Mesendoderm (in vitro differentiated cells): ENCODE results near the gene GPR150.

Source experiments
- DNase-seq: peaks from one replicate; pipeline ENCODE4 v3.0.0; 2013
- H2AK5ac ChIP-seq: 2 replicates; pipeline ENCODE4 v1.6.1; 2013; ENCODE audit warnings: low read length, inconsistent platforms
- H2BK120ac ChIP-seq: 2 replicates; pipeline ENCODE4 v1.6.1; 2013; ENCODE audit warnings: low read depth, mild to moderate bottlenecking, low read length, moderate library complexity, mixed read lengths
- H2BK15ac ChIP-seq: replicated peaks from 2 replicates; pipeline ENCODE4 v1.6.1; 2013; ENCODE audit warnings: low read depth, mild to moderate bottlenecking, moderate library complexity
- H2BK5ac ChIP-seq: 2 replicates; pipeline ENCODE4 v1.6.1; 2013; ENCODE audit warnings: low read length, inconsistent platforms
- H3K18ac ChIP-seq: 2 replicates; pipeline ENCODE4 v1.6.1; 2013; ENCODE audit warnings: mild to moderate bottlenecking, low read length, mixed read lengths
- H3K23ac ChIP-seq: one replicate; pipeline ENCODE4 v1.6.1; 2013; ENCODE audit warnings: low read length
- H3K27ac ChIP-seq: 2 replicates; pipeline ENCODE4 v1.5.1; 2013; ENCODE audit warnings: low read depth, mild to moderate bottlenecking, inconsistent platforms, low read length, moderate library complexity
- H3K27me3 ChIP-seq: 2 replicates; pipeline ENCODE4 v1.6.1; 2013; ENCODE audit warnings: low read length, control low read depth, mild to moderate bottlenecking, inconsistent platforms; ENCODE audit not compliant: insufficient read depth, poor library complexity
- H3K36me3 ChIP-seq: 2 replicates; pipeline ENCODE4 v1.6.1; 2013; ENCODE audit warnings: low read length, inconsistent platforms; ENCODE audit not compliant: control insufficient read depth, insufficient read depth
- H3K4ac ChIP-seq: one replicate; pipeline ENCODE4 v1.6.1; 2013; ENCODE audit warnings: low read depth, mild to moderate bottlenecking, low read length, moderate library complexity
- H3K4me1 ChIP-seq: 2 replicates; pipeline ENCODE4 v1.6.1; 2013; ENCODE audit warnings: low read depth, low read length, inconsistent platforms; ENCODE audit not compliant: control insufficient read depth
- H3K4me2 ChIP-seq: 2 replicates; pipeline ENCODE4 v1.6.1; 2013; ENCODE audit warnings: low read length
- H3K4me3 ChIP-seq: 2 replicates; pipeline ENCODE4 v1.5.1; 2013; ENCODE audit warnings: mild to moderate bottlenecking, low read length
- H3K56ac ChIP-seq: one replicate; pipeline ENCODE4 v1.6.1; 2013; ENCODE audit warnings: low read length
- H3K79me1 ChIP-seq: 2 replicates; pipeline ENCODE4 v1.6.1; 2013; ENCODE audit warnings: low read length, inconsistent platforms
- H3K79me2 ChIP-seq: 2 replicates; pipeline ENCODE4 v1.6.1; 2013; ENCODE audit warnings: mild to moderate bottlenecking, low read length; ENCODE audit not compliant: control insufficient read depth, insufficient read depth
- H3K9ac ChIP-seq: 2 replicates; pipeline ENCODE4 v1.6.1; 2013; ENCODE audit warnings: low read length, inconsistent platforms
- H4K5ac ChIP-seq: one replicate; pipeline ENCODE4 v1.6.1; 2013; ENCODE audit warnings: low read length
- H4K8ac ChIP-seq: one replicate; pipeline ENCODE4 v1.6.1; 2013; ENCODE audit warnings: low read depth, mild to moderate bottlenecking, control low read depth, low read length, moderate library complexity
- WGBS: extraction: QIAGEN DNeasy Blood & Tissue Kit; methylation state at CpG from one replicate; pipeline ENCODE4 v1.1.7; 2013; ENCODE audit warnings: low lambda C conversion rate, missing lambda C conversion rate; ENCODE audit not compliant: insufficient coverage; ENCODE audit errors: extremely low coverage; 5-methylcytosine and 5-hydroxymethylcytosine counted together

Gene GPR150

GRCh38 chr5:95591490-95591901 lies 28.4 kb upstream of the GPR150 start:
- Histone ChIP-seq H3K27me3 (no peaks in the 10 kb centered on the region), H2BK120ac (no peak overlapping the region), H3K18ac (no peak overlapping the region), H4K5ac (no peak overlapping the region), H3K27ac (no peak overlapping the region), H3K79me2 (no peaks in the 10 kb centered on the region), H3K4me3 (no peak overlapping the region), H2BK15ac (no peak overlapping the region), H4K8ac (peak overlapping the region; percentile 5), H3K56ac (no peak overlapping the region), H3K79me1 (no peaks in the 10 kb centered on the region), H3K4me1 (no peaks in the 10 kb centered on the region), H2BK5ac (no peak overlapping the region), H3K4me2 (no peak overlapping the region), H3K9ac (no peak overlapping the region), H2AK5ac (no peak overlapping the region), H3K23ac (no peak overlapping the region), H3K4ac (no peak overlapping the region), H3K36me3 (no peaks in the 10 kb centered on the region)
- no peak for DNase-seq
- WGBS = no CpG with 5 or more reads among the region's 5 CpGs

- no peak overlapping the region for H4K5ac ChIP-seq
Measured at GRCh38 chr5:95595289-95595931, 24.5 kb upstream of the GPR150 start.

GRCh38 chr5:95599252-95599651 lies 20.6 kb upstream of the GPR150 start:
- Histone ChIP-seq H3K4me3 (no peak overlapping the region), H3K23ac (no peak overlapping the region), H3K27me3 (no peaks in the 10 kb centered on the region), H2BK5ac (no peak overlapping the region), H3K18ac (no peak overlapping the region), H3K9ac (no peak overlapping the region), H2AK5ac (no peak overlapping the region), H2BK120ac (no peak overlapping the region), H3K4me2 (no peak overlapping the region), H3K36me3 (no peaks in the 10 kb centered on the region), H3K4me1 (no peaks in the 10 kb centered on the region), H3K56ac (no peak overlapping the region), H4K8ac (no peak overlapping the region), H2BK15ac (no peak overlapping the region), H4K5ac (no peak overlapping the region), H3K79me1 (no peaks in the 10 kb centered on the region), H3K4ac (no peak overlapping the region), H3K27ac (no peak overlapping the region), H3K79me2 (no peaks in the 10 kb centered on the region)
- DNase-seq = peak; percentile 23
- WGBS = no CpG with 5 or more reads among the region's 1 CpG

More at GRCh38 chr5:95595289-95595931, 24.5 kb upstream of the GPR150 start:
- Histone ChIP-seq H4K8ac (no peak overlapping the region), H3K9ac (no peak overlapping the region), H3K4me2 (no peak overlapping the region), H2BK15ac (no peak overlapping the region), H3K4me1 (no peaks in the 10 kb centered on the region), H3K27ac (no peak overlapping the region), H3K79me2 (no peaks in the 10 kb centered on the region), H2AK5ac (no peak overlapping the region), H3K18ac (no peak overlapping the region), H3K27me3 (no peaks in the 10 kb centered on the region), H2BK5ac (no peak overlapping the region), H3K56ac (no peak overlapping the region), H3K4me3 (no peak overlapping the region), H3K36me3 (no peaks in the 10 kb centered on the region), H3K79me1 (no peaks in the 10 kb centered on the region), H2BK120ac (no peak overlapping the region), H3K4ac (no peak overlapping the region), H3K23ac (no peak overlapping the region)
- no CpG with 5 or more reads among the region's 3 CpGs for WGBS
- DNase-seq = no peak

DNA sequence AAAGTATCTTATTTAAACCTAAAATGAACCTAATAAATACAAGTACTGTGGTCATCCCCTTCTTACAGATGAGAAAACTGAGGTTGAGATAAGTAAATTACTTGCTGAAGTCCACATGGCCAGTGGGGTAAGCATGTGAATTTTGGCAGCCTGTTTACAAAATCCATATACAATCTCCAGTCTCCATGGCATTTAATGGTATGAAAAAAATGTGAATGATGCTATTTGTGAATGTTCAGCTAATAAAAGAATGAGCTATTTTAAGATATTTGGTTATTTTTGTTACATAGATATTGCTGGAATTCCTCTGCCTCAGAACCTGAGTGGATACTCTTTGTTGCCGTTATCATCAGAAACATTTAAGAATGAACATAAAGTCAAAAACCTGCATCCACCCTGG lies 19.3 kb upstream of the GPR150 start:
- Histone ChIP-seq H3K27ac (no peak overlapping the region), H3K9ac (no peak overlapping the region), H4K5ac (no peak overlapping the region), H3K4ac (no peak overlapping the region), H3K79me2 (no peaks in the 10 kb centered on the region), H3K56ac (no peak overlapping the region), H3K79me1 (no peaks in the 10 kb centered on the region), H2BK15ac (no peak overlapping the region), H3K18ac (no peak overlapping the region), H4K8ac (no peak overlapping the region), H3K36me3 (no peaks in the 10 kb centered on the region), H2BK5ac (no peak overlapping the region), H2AK5ac (no peak overlapping the region), H3K4me1 (no peaks in the 10 kb centered on the region), H3K27me3 (no peaks in the 10 kb centered on the region), H3K4me2 (no peak overlapping the region), H2BK120ac (no peak overlapping the region), H3K23ac (no peak overlapping the region), H3K4me3 (no peak overlapping the region)
- WGBS = no CpG with 5 or more reads among the region's 1 CpG
- no peak for DNase-seq

DNA sequence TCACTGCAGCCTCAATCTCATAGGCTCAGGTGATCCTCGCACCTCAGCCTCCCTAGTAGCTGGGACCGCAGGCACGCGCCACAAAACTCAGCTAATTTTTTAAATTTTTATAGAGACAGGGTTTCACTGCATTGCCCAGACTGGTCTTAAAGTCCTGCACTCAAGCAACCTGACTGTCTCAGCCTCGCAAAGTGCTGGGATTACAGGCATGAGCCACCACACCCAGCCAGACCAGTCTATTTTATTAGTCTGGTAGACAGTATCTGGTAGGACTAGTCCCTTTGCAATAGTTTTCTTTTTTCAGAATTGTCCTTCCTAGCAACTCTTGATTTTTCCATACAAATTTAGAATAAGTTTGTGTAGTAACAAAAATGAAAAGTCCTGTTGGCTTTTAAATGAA lies 14.1 kb upstream of the GPR150 start:
- H2AK5ac ChIP-seq = no peak overlapping the region
- WGBS = no CpG with 5 or more reads among the region's 5 CpGs
- no peaks in the 10 kb centered on the region for H3K36me3 ChIP-seq
- H4K5ac ChIP-seq = no peak overlapping the region
- no peak overlapping the region for H3K23ac ChIP-seq
- H3K27me3 ChIP-seq = no peaks in the 10 kb centered on the region
- H3K18ac ChIP-seq = no peak overlapping the region
- no peak overlapping the region for H3K27ac ChIP-seq
- no peak overlapping the region for H3K4ac ChIP-seq
- no peak overlapping the region for H2BK5ac ChIP-seq
- H3K56ac ChIP-seq = no peak overlapping the region
- no peaks in the 10 kb centered on the region for H3K79me1 ChIP-seq
- no peak overlapping the region for H4K8ac ChIP-seq
- no peak overlapping the region for H2BK120ac ChIP-seq
- H3K4me1 ChIP-seq = no peaks in the 10 kb centered on the region
- no peak overlapping the region for H3K4me3 ChIP-seq
- H2BK15ac ChIP-seq = no peak overlapping the region
- H3K9ac ChIP-seq = no peak overlapping the region
- H3K79me2 ChIP-seq = no peaks in the 10 kb centered on the region
- H3K4me2 ChIP-seq = no peak overlapping the region
- DNase-seq = no peak

- Histone ChIP-seq H3K4me3 (no peak overlapping the region), H3K79me1 (no peaks in the 10 kb centered on the region), H4K5ac (no peak overlapping the region), H2BK15ac (no peak overlapping the region), H3K56ac (no peak overlapping the region), H3K27ac (no peak overlapping the region), H2AK5ac (no peak overlapping the region), H2BK120ac (no peak overlapping the region), H2BK5ac (no peak overlapping the region), H3K9ac (no peak overlapping the region), H3K36me3 (no peaks in the 10 kb centered on the region), H3K23ac (no peak overlapping the region), H3K4me2 (no peak overlapping the region), H4K8ac (no peak overlapping the region), H3K4me1 (no peaks in the 10 kb centered on the region), H3K79me2 (no peaks in the 10 kb centered on the region), H3K4ac (no peak overlapping the region), H3K18ac (no peak overlapping the region), H3K27me3 (no peaks in the 10 kb centered on the region)
- DNase-seq = no peak
- WGBS = no CpG with 5 or more reads among the region's 1 CpG
Measured at GRCh38 chr5:95606419-95606818, 13.5 kb upstream of the GPR150 start.
